DOHH2 (cell line): ENCODE results near the gene AIM2.

ENCODE experiments used
- CTCF ChIP-seq: fragments of 200-600 bp; sonication (generic); IDR thresholded peaks from one replicate; pipeline ENCODE4 v1.5.1; 2014; ENCODE audit warnings: antibody characterized with exemption, mild to moderate bottlenecking, low read depth, low read length; ENCODE audit not compliant: poor library complexity, severe bottlenecking
- EZH2phosphoT487 ChIP-seq: fragments of 200-600 bp; sonication (generic); IDR thresholded peaks from 2 replicates; pipeline ENCODE4 v1.6.1; 2017; ENCODE audit warnings: borderline replicate concordance, mild to moderate bottlenecking, antibody characterized with exemption, low read length, moderate library complexity, mixed read lengths

DNA sequence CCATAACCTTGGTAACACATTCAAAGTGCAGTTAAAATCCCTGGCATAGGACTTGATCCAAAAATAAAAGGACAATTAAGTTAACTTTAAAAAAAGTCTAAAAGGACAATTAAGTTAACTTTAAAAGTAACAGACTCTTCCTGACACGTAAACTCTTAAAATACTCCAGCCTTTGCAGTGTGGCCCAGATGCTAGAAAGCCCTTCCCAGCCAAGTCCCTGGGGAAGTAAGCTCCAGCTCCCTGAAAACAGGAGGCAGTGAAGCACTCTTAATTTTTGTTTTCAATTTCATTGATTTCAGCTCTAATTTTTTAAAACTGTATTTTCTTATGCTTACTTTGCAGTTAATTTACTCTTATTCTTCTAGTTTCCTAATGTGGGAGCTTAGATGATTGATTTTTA is 5.1 kb upstream of the AIM2 start:
- TF ChIP-seq CTCF (no peak), EZH2phosphoT487 (no peak)
